Hepatocyte (in vitro differentiated cells): ENCODE results near the gene SYT8.

Experiments used
- CTCF ChIP-seq: fragments of 200-600 bp; sonication (generic); IDR thresholded peaks from 2 replicates; pipeline ENCODE4 v1.5.1; 2016; ENCODE audit warnings: antibody characterized with exemption, mild to moderate bottlenecking; ENCODE audit not compliant: poor library complexity
- EZH2 ChIP-seq: fragments of 200-600 bp; sonication (generic); IDR thresholded peaks from 2 replicates; pipeline ENCODE4 v1.6.1; 2016; ENCODE audit warnings: antibody characterized with exemption, mild to moderate bottlenecking, borderline replicate concordance

GRCh38 chr11:1869427-1870325 lies 34.9 kb downstream of the SYT8 start:
- TF ChIP-seq CTCF, result no peak
- TF ChIP-seq EZH2, result no peak
